Prostate gland (tissue), 2 donors: Measurements from ENCODE around the gene ZNF565. TPM values are rescaled to one million over a fixed set of nuclear protein-coding genes. Genes with fewer than 3 reads are reported as not detected.

Experiments
- DNase-seq: peaks from one replicate; pipeline ENCODE4 v3.0.0-alpha.2; 2019; ENCODE audit warnings: low spot score
- H3K27ac ChIP-seq, 2 donors: fragments of 200-600 bp; sonication (generic); 2 replicates each; pipeline ENCODE4 v1.5.1; 2017 to 2019
- H3K27me3 ChIP-seq: fragments of 200-600 bp; sonication (generic); replicated peaks from 2 replicates; pipeline ENCODE4 v1.5.1; 2019; ENCODE audit not compliant: insufficient read depth
- H3K36me3 ChIP-seq, 2 donors: fragments of 200-600 bp; sonication (generic); 1 replicate in 1 of 2; 2 replicates in 1 of 2; pipeline versions ENCODE4 v1.5.1 to v1.8.1; 2017 to 2019
- H3K4me1 ChIP-seq: fragments of 200-600 bp; sonication (generic); replicated peaks from 2 replicates; pipeline ENCODE4 v1.5.1; 2019
- H3K4me3 ChIP-seq, 2 donors: fragments of 200-600 bp; sonication (generic); 2 replicates each; pipeline ENCODE4 v1.5.1; 2017 to 2019
- H3K9me3 ChIP-seq: fragments of 200-600 bp; sonication (generic); 2 replicates; pipeline ENCODE4 v1.5.1; 2017
- POLR2A ChIP-seq: fragments of 450-650 bp; IDR thresholded peaks from one replicate; pipeline ENCODE4 v1.6.1; 2016; ENCODE audit warnings: antibody characterized with exemption, mild to moderate bottlenecking
- POLR2AphosphoS5 ChIP-seq: sonication (generic); formaldehyde crosslinking; IDR thresholded peaks from one replicate; pipeline ENCODE4 v1.6.1; 2017; ENCODE audit warnings: antibody characterized with exemption
- WGBS: methylation state at CpG from one replicate; pipeline ENCODE4 v1.1.5; 2018; 5-methylcytosine and 5-hydroxymethylcytosine counted together
- intact Hi-C: fragments of 100-400 bp; cut with DNase I; formaldehyde crosslinking; loops from one replicate; pipeline ENCODE4 v1.14.2; 2022
- total RNA-seq, 2 donors: library from RNA; depleted of rRNA; stranded (reverse); fragments of >200 nt; gene quantifications; one replicate each; pipeline ENCODE4 v1.1.0, GENCODE V29; 2016
- TF ChIP-seq, protein P1 (sequence below), 4 experiments: fragments of 200-600 bp in 2 of 4; fragments of 450-650 bp in 2 of 4; sonication (generic) in 2 of 4; IDR thresholded peaks; 1 replicate in 3 of 4; 2 replicates in 1 of 4; pipeline ENCODE4 v1.5.1; 2016 to 2019; ENCODE audit warnings: antibody characterized with exemption in 4 of 4, mild to moderate bottlenecking in 2 of 4, moderate library complexity in 2 of 4

The ZNF565 gene
- total RNA-seq, 2 donors from 2014 or later = 3.6 to 6.4 TPM

DNA sequence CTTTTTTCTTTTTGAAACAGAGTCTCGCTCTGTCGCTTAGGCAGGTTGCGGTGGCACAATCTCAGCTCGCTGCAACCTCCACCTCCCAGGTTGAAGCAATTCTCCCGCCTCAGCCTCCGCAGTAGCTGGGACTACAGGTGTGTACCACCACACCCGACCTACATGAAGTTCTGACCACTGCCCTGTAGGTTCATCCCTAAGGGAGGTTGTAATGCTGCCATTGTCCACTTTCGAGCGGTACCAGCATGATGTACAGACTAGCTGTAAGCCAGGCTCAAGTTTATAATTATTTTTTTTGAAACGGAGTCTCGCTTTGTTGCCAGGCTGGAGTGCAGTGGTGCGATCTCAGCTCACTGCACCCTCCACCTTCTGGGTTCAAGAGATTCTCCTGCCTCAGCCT is 50.7 kb downstream of the ZNF565 start:
- Histone ChIP-seq H3K9me3 (no peaks in the 10 kb centered on the region), H3K36me3 (no peaks in the 10 kb centered on the region), H3K27ac (no peak overlapping the region), H3K4me3 (no peak overlapping the region), H3K4me1 (no peaks in the 10 kb centered on the region), H3K27me3 (no peaks in the 10 kb centered on the region)
- TF ChIP-seq POLR2AphosphoS5 = no peak
- TF ChIP-seq, protein P1, sequence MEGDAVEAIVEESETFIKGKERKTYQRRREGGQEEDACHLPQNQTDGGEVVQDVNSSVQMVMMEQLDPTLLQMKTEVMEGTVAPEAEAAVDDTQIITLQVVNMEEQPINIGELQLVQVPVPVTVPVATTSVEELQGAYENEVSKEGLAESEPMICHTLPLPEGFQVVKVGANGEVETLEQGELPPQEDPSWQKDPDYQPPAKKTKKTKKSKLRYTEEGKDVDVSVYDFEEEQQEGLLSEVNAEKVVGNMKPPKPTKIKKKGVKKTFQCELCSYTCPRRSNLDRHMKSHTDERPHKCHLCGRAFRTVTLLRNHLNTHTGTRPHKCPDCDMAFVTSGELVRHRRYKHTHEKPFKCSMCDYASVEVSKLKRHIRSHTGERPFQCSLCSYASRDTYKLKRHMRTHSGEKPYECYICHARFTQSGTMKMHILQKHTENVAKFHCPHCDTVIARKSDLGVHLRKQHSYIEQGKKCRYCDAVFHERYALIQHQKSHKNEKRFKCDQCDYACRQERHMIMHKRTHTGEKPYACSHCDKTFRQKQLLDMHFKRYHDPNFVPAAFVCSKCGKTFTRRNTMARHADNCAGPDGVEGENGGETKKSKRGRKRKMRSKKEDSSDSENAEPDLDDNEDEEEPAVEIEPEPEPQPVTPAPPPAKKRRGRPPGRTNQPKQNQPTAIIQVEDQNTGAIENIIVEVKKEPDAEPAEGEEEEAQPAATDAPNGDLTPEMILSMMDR (IDR thresholded peaks at IDR 0.05) = no peak
- TF ChIP-seq POLR2A = no peak
- intact Hi-C loops = no loop called here
- WGBS = 95% methylated on average over 12 of the region's 12 CpGs
- DNase-seq = no peak

DNA sequence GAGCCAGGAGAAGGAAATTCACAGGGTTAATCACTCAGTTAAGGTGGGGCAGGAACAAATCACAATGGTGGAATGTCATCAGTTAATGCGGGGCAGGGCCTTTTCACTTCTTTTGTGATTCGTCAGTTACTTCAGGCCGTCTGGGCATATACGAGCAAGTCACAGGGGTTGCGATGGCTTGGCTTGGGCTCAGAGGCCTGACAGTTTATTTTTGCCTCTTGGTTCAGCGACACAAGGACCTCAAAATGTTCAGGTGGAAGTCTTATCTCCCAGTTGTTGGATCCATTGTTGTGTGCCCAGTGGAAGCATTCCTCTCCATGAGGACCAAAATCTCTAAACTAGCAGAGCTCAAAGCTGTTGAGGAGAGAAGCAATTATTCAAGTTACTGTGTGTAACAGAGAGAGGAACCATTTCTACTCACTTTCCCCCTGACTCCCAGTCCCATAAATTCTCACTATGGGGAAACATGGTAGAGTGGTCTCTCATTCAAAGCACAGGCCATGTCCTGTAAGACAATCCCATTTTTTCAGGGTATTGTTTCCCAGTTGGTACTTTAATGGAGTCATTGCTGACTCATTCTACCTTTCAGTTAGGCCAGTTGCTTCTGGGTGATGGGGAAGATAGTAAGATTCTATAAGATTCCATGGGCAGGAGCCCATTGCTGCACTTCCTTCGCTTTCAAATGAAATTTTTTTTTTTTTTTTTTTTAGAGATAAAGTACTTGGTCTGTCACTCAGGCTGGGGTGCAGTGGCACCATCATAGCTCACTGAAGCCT is 53.5 kb downstream of the ZNF565 start:
- Histone ChIP-seq H3K27ac (no peak overlapping the region), H3K4me3 (no peak overlapping the region), H3K36me3 (no peaks in the 10 kb centered on the region), H3K4me1 (no peaks in the 10 kb centered on the region), H3K27me3 (no peaks in the 10 kb centered on the region), H3K9me3 (no peaks in the 10 kb centered on the region)
- TF ChIP-seq POLR2A = no peak
- no peak for TF ChIP-seq POLR2AphosphoS5
- TF ChIP-seq, protein P1 (IDR thresholded peaks at IDR 0.05) = no peak
- intact Hi-C loops = no loop called here
- DNase-seq = no peak
- 81% methylated on average over 7 of the region's 7 CpGs for WGBS

DNA sequence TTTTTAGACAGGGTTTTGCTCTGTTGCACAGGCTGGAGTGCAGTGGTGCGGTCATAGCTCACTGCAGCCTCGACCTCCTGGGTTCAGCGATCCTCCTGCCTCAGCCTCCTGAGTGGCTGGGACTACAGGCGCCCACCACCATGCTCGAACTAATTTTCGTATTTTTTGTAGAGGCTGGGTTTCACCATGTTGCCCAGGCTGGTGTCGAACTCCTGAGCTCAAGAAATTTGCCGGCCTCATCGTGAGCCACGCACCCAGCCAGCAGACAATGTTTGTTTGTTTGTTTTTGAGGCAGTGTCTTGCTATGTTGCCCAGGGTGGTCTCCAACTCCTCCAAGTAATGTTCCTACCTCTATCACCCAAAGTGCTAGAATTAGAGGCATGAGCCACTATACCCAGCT is 61.3 kb downstream of the ZNF565 start:
- WGBS = 90% methylated on average over 10 of the region's 10 CpGs
- no peaks in the 10 kb centered on the region for H3K27me3 ChIP-seq
- DNase-seq = no peak
- no peaks in the 10 kb centered on the region for H3K4me1 ChIP-seq
- TF ChIP-seq POLR2A (no peak), POLR2AphosphoS5 (no peak)
- TF ChIP-seq, protein P1 (IDR thresholded peaks at IDR 0.05) = no peak
- no peak overlapping the region for H3K4me3 ChIP-seq
- H3K27ac ChIP-seq = peak overlapping the region; percentile 77 to 86
- H3K9me3 ChIP-seq = no peaks in the 10 kb centered on the region
- H3K36me3 ChIP-seq = peaks cover 3 to 9% of the 10 kb centered on the region in 2 donors
- intact Hi-C loops = no loop called here

DNA sequence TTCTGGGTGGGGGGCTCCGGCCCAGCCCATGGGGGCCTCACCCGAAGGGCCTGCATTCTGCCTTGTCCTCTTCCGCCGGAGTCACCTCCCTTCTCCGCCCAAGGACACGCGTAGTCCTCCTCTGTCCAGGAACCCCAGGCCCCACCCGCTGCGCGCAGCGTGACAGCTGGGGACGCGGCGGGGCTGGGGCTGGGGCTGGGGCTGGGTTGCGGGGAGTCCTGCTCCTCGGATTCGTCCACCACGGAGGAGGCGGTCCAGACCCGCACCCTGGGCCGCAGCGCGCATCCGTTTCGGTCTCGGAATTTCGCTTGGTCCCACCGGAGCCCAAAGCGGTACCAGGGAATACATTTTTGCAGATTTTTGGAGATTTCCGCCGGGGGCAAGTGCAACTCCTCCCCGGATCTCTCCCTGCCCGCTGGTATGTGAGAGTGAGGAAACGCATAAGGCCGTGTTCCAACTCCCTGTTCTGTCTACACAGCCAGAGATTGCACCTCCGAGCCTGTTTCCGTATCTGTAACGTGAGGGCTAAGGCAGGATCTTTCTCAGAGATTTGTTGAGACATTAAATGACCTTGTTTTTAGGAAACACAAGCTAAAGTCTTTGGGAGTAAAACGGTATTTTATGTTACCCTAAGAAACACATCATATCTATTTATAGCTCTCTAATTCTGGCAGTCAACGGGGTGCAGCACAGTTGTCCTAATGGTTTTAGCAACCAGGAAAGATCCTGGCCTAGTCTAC is 61.9 kb downstream of the ZNF565 start, which contains the start of gene COX7A1:
Gene COX7A1, minus strand, starts transcription at position 96 of the 740 bp plus-strand sequence. Its CDS starts 40 bp downstream, at position 56.
- H3K27ac ChIP-seq = peak within 1 kb of the TSS; percentile 77 to 86
- intact Hi-C loops = no loop called here
- WGBS = 59% methylated on average over 39 of the region's 40 CpGs
- H3K9me3 ChIP-seq = no peaks in the 10 kb centered on the region
- TF ChIP-seq POLR2A = no peak
- peak; percentile 25 for TF ChIP-seq POLR2AphosphoS5
- H3K4me1 ChIP-seq = no peaks in the 10 kb centered on the region
- H3K4me3 ChIP-seq = peak within 1 kb of the TSS; percentile 32 to 35
- no peak for DNase-seq
- peaks cover 3 to 9% of the 10 kb centered on the region in 2 donors for H3K36me3 ChIP-seq
- no peaks in the 10 kb centered on the region for H3K27me3 ChIP-seq

DNA sequence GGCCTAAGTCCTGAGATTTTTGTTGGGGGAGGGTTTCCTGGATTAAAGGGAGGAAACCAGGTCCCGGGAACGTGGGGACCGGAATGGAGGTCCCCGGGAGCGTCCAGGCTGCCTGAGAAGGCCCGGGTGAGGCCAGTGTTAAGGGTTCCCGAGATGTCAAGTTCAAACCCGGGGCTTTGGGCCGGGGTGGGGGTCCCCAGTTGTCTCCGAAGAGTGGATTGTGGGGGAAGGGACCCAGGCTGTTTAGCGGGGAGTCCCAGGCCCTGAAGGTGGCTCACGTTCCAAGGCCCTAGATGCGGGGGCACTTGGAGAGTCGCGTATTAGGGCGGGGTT is 62.5 kb downstream of the ZNF565 start:
- no peaks in the 10 kb centered on the region for H3K9me3 ChIP-seq
- WGBS = 53% methylated on average over 14 of the region's 16 CpGs
- H3K27me3 ChIP-seq = no peaks in the 10 kb centered on the region
- H3K4me1 ChIP-seq = no peaks in the 10 kb centered on the region
- peaks cover 3 to 10% of the 10 kb centered on the region in 2 donors for H3K36me3 ChIP-seq
- DNase-seq = no peak
- TF ChIP-seq, protein P1 (IDR thresholded peaks at IDR 0.05) = no peak
- TF ChIP-seq POLR2AphosphoS5 (no peak), POLR2A (no peak)
- H3K27ac ChIP-seq = peak overlapping the region; percentile 77 to 86
- intact Hi-C loops = no loop called here
- H3K4me3 ChIP-seq = peak overlapping the region; percentile 32 to 35
